NCI-H460 (cell line): ENCODE data around the gene MYH3. TPM values are rescaled to one million over a fixed set of nuclear protein-coding genes. Genes with fewer than 3 reads are reported as not detected.

Experiments used
- DNase-seq: peaks from one replicate; pipeline ENCODE4 v3.0.0-alpha.2; 2016; ENCODE audit warnings: low read depth; ENCODE audit errors: extremely low read depth
- total RNA-seq: library from RNA; depleted of rRNA; stranded (reverse); fragments of >200 nt; shearing (Covaris generic); gene quantifications from 2 replicates; pipeline ENCODE4 v1.2.3, GENCODE V29; 2014

Gene MYH3
- total RNA-seq, 1 experiment from 2014 or later: 0.40 TPM

DNA sequence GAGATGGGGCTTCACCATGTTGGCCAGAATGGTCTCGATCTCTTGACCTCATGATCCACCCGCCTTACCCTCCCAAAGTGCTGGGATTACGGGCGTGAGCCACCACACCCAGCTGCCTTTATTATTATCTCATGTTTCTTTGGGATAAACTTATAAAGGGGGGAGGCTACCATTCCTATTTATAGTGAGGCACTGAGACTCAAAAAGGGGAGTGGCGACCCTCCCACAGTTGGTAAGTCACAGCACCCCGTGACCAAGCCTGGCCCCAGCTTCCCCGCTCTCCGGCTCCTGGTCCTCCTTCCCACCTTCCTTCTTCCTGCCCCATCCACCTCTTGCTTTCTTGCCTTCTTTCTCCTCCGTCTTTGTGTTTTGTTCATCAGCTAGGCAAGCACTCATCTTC is 5.2 kb downstream of the MYH3 start:
- no peak for DNase-seq

DNA sequence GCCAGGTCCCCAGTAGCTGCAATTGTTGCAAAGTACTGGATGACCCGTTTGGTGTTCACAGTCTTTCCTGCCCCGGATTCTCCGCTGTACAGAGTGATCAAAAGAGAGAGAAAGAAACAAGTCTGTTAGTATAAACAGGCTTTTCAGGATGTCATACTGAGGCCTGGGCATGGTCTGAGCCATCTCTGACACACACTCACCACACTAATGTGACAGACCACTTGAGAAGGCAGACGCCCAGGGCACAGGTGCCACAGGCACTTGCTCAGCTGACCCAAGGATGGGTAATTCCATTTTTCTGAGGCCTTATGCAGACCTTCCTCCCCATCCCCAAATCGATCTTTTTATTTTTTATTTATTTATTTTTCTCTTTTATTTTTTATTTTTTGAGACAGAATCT is 7.5 kb downstream of the MYH3 start:
- DNase-seq: no peak

DNA sequence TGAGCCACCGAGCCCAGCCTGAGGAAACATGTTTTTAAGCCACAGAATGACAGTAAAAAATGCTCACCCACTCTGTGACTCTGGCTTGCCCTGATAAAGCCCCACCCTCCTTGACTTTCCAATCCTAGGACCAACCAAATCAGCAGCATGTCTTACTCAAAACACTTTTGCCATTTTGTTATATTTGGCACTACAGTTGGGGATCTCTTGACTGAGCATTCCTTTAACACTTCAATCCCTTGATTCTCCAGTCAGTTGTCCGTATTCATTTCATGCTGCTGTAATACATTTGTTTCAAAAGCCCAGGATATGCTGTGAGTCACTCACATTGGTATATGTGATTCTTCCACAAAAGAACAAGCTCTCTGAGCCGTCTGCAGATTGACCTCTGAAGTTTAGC is 8.2 kb downstream of the MYH3 start:
- DNase-seq: no peak

DNA sequence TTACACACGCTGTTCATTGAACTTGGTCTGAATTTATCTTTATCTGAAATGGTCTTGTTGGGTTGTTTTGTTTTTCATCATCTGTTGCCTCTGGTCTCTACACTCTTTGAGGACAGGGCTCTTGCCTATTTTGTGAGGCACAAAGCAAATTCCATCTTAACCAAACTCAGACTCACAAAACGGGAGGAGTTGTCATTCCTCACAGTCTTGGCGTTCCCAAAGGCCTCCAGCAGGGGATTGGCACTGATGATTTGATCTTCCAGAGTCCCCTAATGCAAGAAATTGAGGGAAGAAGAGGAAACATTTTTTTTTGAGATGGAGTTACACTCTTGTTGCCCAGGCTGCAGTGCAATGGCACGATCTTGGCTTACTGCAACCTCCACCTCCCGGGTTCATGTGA is 8.7 kb downstream of the MYH3 start:
- no peak for DNase-seq

DNA sequence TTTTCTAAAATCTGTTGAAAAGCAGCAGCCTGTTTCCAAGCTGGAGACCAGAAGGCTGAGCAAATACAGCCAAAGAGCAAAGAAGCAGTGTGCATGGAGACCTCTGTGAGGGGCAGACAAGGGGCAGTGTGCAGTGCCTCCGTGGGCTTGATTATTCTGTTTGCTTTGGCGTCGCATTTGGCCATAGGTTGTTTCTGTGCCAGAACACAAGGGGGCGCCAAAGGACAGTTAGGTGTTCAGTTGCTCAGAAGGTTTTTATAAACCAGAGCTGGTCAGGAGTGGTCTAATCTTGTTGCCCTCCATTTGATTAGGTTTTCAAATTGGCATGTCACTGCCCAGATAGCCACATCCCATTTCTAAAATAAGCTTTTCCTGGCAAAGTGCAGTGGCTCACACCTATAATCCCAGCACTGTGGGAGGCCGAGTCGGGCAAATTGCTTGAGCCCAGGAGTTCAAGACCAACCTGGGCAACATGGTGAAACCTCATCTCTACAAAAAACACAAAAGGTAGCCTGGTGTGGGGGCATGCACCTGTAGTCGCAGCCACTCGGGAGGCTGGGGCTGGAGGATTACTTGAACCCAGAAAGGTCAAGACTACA is 10.6 kb downstream of the MYH3 start:
- DNase-seq: peak; percentile 70

DNA sequence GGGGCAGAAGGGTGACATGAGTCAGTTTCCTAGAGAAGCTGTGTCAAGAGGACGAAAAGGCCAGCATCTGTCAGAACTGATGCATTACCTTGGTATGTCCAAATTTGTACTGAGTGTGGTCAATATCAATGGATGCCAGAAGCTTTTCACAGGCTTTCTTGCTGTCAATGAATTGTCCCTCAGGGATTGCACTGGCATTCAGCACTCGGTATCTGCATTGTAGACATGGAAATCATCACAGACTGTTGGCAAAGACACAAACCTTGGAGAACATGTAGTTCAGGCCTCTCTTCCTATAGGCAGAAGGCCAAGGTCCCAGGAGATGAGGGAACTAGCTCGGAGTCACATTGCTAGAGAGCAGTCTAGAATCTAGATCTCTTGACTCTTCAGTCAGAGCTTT is 16.6 kb downstream of the MYH3 start:
- DNase-seq: no peak

DNA sequence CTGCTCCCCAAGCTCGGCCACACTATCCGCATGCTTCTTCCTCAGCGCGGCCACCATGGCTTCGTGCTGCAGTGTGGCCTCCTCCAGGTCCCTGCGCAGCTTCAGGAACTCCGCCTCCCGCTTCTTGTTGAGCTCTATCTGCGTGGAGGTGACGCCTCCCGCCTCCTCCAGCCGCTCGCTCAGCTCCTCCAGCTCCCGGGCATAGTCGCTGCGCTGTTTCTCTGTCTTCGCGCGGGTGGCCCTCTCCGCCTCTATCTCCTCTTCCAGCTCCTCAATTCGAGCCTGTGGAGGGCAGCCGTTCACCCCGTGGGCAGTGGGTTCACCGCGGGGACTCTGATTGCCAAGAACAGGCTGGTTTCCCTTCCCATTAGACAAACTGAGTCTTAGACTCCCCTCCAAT is 19.0 kb downstream of the MYH3 start:
- no peak for DNase-seq

DNA sequence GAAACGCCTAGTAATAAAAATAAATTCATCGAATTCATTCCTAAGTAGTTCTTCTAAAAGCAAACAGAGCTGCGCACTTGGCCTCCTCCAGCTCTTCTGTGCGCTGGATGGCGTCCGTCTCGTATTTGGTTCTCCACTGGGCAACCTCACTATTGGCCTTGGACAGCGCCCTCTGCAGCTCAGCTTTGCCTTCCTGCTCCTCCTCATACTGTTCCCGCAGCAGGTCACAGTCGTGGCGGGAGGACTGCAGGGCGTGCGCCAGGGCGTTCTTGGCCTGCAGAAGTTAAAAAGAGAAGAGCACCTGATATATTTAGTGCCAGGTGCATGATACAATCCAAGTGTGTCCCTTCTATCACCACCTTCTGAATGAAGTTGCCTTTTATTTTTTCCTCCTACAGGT is 21.8 kb downstream of the MYH3 start:
- no peak for DNase-seq

DNA sequence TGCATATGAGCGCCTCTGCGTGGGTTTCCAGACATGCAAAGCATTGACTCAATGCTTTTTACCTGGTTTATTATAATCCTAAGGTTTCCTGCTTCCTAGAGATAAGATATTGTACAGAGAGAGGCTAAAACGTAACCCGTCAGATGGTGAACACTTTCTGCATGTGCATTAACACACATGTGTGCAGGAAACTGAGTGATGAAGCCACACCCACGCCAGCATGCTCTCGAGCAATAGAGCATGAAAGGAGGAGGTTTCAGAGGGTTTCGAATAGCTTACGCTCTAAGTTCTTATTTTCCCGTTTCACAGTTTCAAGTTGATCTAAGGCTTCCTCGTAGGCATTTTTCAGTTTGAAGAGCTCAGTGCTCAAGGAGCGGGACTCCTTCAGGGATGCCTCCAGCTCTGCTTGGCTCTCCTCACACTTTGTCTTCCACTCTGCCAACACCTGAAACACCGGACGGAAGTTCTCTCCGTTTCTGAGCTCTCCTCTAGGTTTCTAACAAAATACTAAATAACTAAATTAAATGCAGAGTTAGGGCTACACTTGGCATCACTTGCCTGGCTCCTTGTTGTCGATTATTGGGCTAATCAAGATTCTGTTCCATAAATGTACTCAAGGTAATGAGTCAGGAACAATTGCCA is 23.2 kb downstream of the MYH3 start:
- no peak for DNase-seq

DNA sequence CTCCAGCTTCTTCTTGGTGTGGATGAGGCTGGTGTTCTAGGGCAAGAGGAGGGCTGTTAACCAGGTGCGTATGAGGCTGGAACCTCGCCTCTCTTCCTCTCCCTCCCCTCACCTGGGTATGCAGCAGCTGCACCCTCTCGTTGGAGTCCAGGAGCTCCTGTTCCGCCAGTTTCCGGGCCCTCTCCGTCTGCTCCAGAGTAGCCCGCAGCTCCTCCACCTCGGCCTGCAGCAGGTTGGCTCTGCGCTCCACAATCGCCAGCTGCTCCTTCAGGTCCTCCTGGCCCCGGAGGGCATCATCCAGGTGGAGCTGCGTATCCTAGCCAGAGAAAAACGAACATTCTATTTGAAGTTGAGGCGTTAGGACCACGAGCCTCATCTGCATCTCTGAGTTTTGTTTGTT is 25.4 kb downstream of the MYH3 start:
- DNase-seq: no peak

DNA sequence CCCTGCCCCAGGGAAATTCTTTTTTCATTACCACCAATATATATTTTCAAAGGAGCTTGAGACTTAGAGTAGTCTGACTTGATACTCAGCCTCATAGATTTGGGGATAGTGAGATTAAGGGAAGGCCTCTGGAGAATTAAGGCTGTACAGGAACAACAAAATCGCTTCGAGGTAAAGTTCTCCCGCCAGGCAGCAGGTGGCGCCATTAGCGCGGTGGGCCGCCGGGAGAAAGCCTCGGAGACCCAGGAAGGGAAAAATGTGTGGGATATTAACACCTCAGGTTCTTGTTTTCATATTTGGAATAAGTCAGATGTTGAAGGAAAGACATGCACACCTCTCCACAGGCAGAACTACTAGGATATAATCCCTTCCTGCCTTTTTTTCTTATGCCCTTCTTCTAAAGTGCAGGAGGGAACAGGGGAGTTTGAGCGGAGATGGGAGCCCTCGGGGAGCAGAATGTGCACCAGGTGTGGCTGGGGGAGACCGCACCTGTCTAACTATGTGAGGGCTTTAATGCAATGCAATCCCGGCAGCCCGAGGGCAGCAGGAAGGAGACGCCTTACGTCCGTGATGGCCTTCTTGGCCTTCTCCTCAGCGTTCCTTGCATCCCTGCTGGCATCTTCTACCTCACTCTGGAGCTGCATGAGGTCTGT is 25.9 kb downstream of the MYH3 start:
- peak; percentile 27 for DNase-seq

DNA sequence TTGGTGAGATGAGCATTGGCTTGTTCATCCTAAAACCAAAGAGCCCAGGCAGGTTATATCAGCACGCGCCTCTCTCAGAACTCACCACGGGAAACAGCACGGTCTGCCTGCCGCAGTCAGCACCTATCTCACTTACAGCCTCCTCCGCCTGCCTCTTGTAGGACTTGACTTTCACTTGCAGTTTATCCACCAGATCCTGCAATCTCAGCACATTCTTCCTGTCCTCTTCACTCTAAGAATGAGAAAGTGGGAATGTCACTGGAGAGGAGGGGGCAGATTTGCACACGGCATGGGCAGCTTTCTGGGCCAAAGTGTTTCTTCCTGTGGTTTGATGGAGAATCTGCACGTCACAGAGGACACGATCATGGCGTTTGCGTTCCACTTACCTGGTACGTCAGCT is 27.4 kb downstream of the MYH3 start:
- DNase-seq: no peak

DNA sequence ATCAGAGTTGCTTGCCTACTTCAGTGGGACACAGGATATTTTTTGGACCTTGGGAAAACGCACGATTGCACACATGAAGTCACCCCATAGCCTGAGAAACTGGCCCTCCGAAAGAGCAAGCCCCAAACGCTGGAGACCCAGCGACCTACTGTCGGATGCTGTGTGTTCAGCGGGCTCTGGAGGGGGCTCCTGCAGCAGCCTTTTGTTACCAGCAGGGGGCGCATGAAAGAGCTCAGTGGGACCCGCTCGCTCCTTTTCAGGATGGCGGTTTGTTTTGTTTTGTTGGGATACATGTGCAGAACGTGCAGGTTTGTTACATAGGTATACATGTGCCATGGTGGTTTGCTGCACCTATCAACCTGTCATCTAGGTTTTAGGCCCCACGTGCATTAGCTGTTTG is 28.4 kb downstream of the MYH3 start:
- DNase-seq: no peak

DNA sequence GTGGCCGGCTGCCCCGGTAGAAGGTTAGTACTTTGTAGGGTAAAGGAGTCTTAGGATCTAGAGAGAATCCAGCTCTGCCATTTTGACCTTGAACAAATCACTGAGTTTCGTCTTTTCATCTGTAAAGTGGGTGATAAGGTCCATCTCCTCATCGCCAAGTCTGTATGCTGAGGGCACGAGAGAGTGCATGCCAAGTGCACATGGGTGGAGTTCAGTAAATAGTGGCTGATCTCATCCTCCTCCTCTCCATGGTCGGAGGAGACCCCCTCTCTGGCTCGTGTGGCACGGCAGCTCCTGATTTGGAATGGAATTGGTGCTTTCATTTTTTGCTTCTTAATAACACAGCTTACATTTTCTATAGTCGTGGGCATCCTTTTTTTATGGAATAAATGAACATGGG is 30.7 kb downstream of the MYH3 start:
- DNase-seq: no peak

DNA sequence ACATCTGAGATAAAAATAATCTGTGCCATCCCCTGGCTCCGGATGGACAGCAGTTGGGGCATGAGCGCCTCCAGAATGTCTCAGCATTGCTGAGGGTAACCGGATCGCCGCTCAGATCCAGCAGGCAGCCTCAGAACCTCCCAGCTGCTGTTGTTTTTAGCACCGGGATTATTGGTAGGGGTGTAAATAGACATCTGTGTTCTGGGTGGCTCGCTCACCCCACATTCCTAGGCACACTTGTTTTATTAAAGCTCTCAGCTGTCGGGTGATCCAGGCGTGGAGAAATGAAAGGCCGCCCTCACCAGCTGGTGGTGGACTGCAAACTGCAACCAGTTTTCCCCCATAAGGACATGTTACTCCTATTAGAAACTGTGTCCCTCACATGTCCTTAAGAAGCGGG is 32.1 kb downstream of the MYH3 start:
- DNase-seq: no peak

DNA sequence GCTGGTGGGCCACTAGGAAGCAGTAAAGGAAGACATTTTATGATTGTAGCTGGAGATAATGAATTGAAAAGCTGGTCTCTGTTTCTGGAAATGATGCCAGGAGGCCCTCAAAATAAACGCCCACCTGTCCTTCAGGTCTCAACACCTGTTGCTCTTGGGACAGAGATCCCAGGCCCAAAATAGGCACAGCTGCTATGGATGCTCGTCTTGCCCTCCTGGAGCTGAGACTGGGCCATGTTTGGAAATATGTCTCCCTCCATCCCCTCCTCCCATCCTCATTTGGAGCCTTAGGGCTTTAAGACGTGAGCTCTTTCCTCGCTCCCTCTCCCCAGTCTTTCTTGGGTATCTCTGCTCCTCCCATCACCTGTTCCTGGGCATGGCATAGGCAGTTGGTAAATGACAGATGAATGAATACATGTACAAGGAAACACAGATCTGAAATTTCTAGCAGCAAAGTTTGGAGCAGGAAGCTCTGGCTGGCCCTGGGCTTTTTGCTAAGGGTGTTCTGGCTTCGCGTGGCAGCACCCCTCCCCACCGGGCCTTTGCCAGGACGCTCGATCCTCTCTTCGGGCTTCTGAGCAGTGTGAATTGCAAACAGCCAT is 33.3 kb downstream of the MYH3 start:
- no peak for DNase-seq

DNA sequence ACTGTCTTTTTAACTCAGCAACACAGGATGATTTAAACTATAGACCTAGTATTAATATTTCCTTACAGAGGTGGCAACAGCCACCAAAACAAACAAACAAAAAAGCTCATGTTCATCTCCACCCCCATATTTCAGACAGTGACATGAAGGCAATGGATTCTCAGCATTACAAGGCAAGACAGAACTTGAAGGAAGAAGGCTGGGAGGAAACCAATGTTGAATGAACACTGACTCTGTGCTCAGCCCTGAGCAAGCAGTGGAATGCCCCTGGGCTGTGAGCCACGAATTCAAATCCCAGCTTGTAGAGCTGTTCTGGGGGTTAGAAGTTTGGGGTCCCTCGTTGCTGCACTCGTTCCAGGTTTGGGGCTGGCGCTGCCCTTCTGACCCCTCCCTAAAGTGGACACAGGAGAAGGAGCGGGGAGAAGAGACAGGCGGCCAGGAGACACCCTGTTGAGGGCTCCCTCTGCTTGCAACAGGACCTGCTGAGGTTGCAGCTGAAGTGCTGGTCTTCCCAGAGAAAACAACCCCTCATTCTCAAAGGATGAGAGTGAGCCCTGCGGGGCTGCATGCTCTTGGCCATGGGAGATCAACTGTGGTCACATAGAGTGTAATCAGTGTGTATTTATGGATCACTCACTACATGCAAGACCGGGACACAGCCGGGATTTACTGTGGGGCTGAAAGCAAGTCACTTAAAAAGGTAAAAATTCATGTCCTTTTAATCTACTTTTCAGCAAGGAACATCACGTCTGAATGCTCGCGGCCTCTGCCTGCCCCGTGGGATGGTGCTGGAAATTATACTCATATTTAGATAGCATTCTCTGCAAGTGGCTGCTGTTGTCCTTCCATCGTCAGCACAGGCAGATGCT is 34.3 kb downstream of the MYH3 start:
- DNase-seq: no peak

DNA sequence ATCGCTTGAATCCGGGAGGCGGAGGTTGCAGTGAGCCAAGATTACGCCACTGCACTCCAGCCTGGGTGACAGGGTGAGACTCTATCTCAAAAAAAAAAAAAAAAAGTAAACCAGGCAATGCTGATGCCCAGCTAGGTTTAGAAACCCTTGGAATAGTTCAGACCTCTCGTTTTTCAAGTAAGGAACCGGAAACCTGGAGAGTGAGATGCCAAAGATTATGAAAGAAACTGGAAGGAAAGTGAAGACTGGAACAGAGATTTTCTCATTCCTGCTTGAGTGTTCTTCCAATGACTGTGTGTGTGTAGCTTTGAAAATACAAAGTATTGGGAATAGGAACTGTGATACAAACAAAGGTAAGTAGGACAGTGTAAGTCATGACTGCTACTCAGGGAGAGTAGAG is 35.7 kb downstream of the MYH3 start:
- no peak for DNase-seq

DNA sequence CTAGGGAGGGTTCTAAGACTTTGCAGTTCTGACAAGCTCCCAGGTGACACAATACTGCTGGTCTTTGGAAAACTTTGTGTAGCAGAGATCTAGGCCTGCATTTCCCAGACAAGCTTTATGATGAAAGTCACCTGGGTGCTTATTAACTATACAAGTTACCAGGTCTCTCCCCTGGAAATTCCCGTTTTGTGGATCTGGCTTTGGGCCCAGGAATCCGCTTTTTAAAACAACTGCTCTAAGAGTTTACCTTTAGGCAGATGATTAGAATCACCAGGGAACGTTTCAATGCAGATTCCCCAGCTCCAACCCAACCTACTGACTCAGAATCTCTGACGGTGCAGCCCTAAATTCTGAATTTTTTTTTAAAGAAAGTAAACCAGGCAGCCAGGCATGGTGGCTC is 36.3 kb downstream of the MYH3 start:
- DNase-seq: no peak

DNA sequence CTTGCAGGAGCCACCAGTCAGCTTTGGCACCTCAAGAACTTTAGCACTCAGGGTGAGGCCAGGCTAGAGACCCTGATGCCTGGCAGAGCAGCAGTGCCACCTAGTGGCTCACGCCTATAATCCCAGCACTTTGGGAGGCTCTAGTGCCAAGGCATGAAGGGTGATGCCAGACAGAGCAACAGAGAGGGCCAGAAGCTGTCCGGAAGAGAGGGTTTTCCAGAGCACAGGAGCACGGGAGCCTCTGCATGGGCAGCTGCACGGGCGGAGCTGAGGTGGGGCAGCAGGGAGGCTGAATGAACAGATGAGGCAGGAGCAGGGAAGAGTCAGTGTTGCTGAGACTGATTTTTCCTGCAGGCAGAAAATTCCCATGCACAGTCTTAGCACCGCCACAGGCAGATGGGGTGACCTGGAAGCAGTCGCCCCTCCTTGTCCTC is 38.9 kb downstream of the MYH3 start:
- DNase-seq: peak; percentile 86

DNA sequence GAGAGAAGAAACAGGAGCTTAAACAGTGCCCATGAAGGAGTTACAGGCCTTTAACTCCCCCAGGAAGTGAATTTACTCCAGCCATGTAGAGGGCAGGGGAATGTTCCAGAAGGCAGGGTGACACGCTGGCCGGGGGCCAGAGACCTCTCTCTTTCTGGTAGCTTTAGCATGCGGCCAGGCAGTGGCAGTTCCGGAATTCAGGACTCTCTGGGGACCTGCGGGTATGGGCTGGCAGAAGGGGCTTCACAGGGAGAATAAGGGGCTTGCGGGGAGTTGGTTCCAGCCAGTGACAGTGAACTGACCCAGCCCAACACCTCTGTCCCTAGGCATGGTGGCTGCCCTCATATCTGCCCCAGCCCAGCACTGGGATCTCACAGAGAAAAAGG is 40.0 kb downstream of the MYH3 start:
- no peak for DNase-seq
